HepG2 (cell line): Measurements from ENCODE around the gene LDLRAD4. TPM values are rescaled to one million over a fixed set of nuclear protein-coding genes. Genes with fewer than 3 reads are reported as not detected.

Experiments used
- ATAC-seq: fragments of 200-7000 bp; cut with Tn5 transposase; 3 replicates; pipeline ENCODE4 v1.9.1; 2020; ENCODE audit warnings: mild to moderate bottlenecking, moderate library complexity
- BruUV-seq: library from RNA; stranded (reverse); fragments of 400-500 nt; replicated peaks from 2 replicates; lab custom pipeline; 2021; lab: Mats Ljungman, UMichigan
- CTCF ChIA-PET: fragments of 300-600 bp; formaldehyde crosslinking; extraction: SDS; loops from one replicate; lab custom pipeline; 2021; ENCODE audit warnings: low total read pairs, inconsistent platforms, low intra/inter-chr PET ratio; lab: Yijun Ruan, JAX
- POLR2A ChIA-PET: fragments of 350-600 bp; sonication (Branson Sonifier 250); formaldehyde crosslinking; loops from one replicate; lab custom pipeline; 2020; ENCODE audit warnings: antibody characterized with exemption, inconsistent platforms; lab: Yijun Ruan, JAX
- DNase-seq: peaks from one replicate; pipeline ENCODE4 v3.0.0-alpha.2; 2015; ENCODE audit warnings: low spot score
- FAIRE-seq: peaks from 3 replicates; lab custom pipeline; 2011; peaks lifted over from hg19 to GRCh38; lab: Jason Lieb, UNC
- H2AFZ ChIP-seq: one replicate; pipeline ENCODE4 v1.6.1; 2011; ENCODE audit warnings: low read length, inconsistent platforms
- H3K27ac ChIP-seq: fragments of 300-600 bp; 3 replicates; pipeline ENCODE4 v1.8.0; 2011; ENCODE audit warnings: mixed run types, mild to moderate bottlenecking, mixed read lengths, low read length, inconsistent platforms; ENCODE audit not compliant: insufficient read depth; ENCODE audit errors: extremely low read length
- H3K27me3 ChIP-seq, 2 experiments: fragments of 200-600 bp in 1 of 2; 2 replicates in 1 of 2; 3 replicates in 1 of 2; pipeline versions ENCODE4 v1.6.0 to v1.8.0; 2011; ENCODE audit warnings: low read length in 2 of 2, mild to moderate bottlenecking in 2 of 2, moderate library complexity in 2 of 2, inconsistent platforms in 1 of 2; ENCODE audit not compliant: insufficient read depth in 2 of 2, control insufficient read depth in 1 of 2
- H3K36me3 ChIP-seq, 2 experiments: fragments of 200-600 bp in 1 of 2; replicated peaks in 1 of 2; 2 replicates in 1 of 2; 3 replicates in 1 of 2; pipeline versions ENCODE4 v1.5.1 to v1.8.0; 2011; ENCODE audit warnings: low read length in 2 of 2, inconsistent platforms in 1 of 2; ENCODE audit not compliant: insufficient read depth in 2 of 2, control insufficient read depth in 1 of 2
- H3K4me1 ChIP-seq: 2 replicates; pipeline ENCODE4 v1.5.1; 2012; ENCODE audit warnings: low read length, inconsistent platforms; ENCODE audit not compliant: insufficient read depth
- H3K4me2 ChIP-seq: 2 replicates; pipeline ENCODE4 v1.6.0; 2011; ENCODE audit warnings: low read depth, low read length, inconsistent platforms
- H3K4me3 ChIP-seq, 3 experiments: fragments of 200-600 bp in 1 of 3; sonication (generic), shearing (Covaris generic) in 1 of 3; replicated peaks in 1 of 3; 2 replicates each; pipeline ENCODE4 v1.5.1; 2011 to 2016; ENCODE audit warnings: low read length in 3 of 3, inconsistent platforms in 2 of 3, low read depth in 2 of 3, mild to moderate bottlenecking in 2 of 3, control low read depth in 1 of 3, mixed read lengths in 1 of 3; ENCODE audit not compliant: insufficient read depth in 1 of 3
- H3K79me2 ChIP-seq: one replicate; pipeline ENCODE4 v1.6.1; 2011; ENCODE audit warnings: low read length, inconsistent platforms; ENCODE audit not compliant: insufficient read depth
- H3K9ac ChIP-seq: 2 replicates; pipeline ENCODE4 v1.6.0; 2011; ENCODE audit warnings: mild to moderate bottlenecking, low read depth, low read length, inconsistent platforms; ENCODE audit not compliant: insufficient read depth
- H3K9me3 ChIP-seq: 2 replicates; pipeline ENCODE4 v1.5.1; 2012; ENCODE audit warnings: mild to moderate bottlenecking, low read length
- H4K20me1 ChIP-seq: 2 replicates; pipeline ENCODE4 v1.6.0; 2011; ENCODE audit warnings: inconsistent platforms, mild to moderate bottlenecking, low read length, moderate library complexity; ENCODE audit not compliant: insufficient read depth
- FOXA1 ChIP-seq, 2 experiments: fragments of 450-650 bp in 1 of 2; sonication (generic) in 1 of 2; formaldehyde crosslinking in 1 of 2; IDR thresholded peaks; 2 replicates each; pipeline versions ENCODE4 v1.4.0 to v1.6.1; 2016 to 2020; ENCODE audit warnings: missing genetic modification reagents in 1 of 2
- HNF4A ChIP-seq: sonication (generic); formaldehyde crosslinking; IDR thresholded peaks from 2 replicates; pipeline ENCODE4 v1.4.0; 2020; ENCODE audit warnings: missing genetic modification reagents
- NR2F1 ChIP-seq, 2 experiments: fragments of 450-650 bp in 1 of 2; formaldehyde crosslinking in 1 of 2; IDR thresholded peaks; 2 replicates each; pipeline versions ENCODE4 v1.5.0 to v1.6.1; 2016 to 2020; ENCODE audit warnings: mild to moderate bottlenecking in 1 of 2, missing compliant biosample characterization in 1 of 2, missing genetic modification reagents in 1 of 2, moderate library complexity in 1 of 2
- NR2F2 ChIP-seq: IDR thresholded peaks from 2 replicates; pipeline ENCODE4 v1.6.1; 2012; ENCODE audit warnings: low read depth, inconsistent platforms, borderline replicate concordance
- NR2F6 ChIP-seq, 2 experiments: IDR thresholded peaks; 2 replicates each; pipeline ENCODE4 v1.6.1; 2016; ENCODE audit warnings: antibody characterized with exemption in 1 of 2, mild to moderate bottlenecking in 1 of 2
- NR3C1 ChIP-seq: sonication (generic); formaldehyde crosslinking; IDR thresholded peaks from 2 replicates; pipeline ENCODE4 v1.4.0; 2020; ENCODE audit warnings: missing genetic modification reagents
- ZBTB33 ChIP-seq: sonication (generic); formaldehyde crosslinking; IDR thresholded peaks from 2 replicates; pipeline ENCODE4 v1.4.0; 2020; ENCODE audit warnings: missing genetic modification reagents
- ZNF136 ChIP-seq: sonication (generic); formaldehyde crosslinking; IDR thresholded peaks from 2 replicates; pipeline ENCODE4 v1.8.1; 2022; ENCODE audit warnings: low read depth, mild to moderate bottlenecking, moderate library complexity, missing genetic modification reagents
- ZNF761 ChIP-seq: sonication (generic); formaldehyde crosslinking; conservative IDR thresholded peaks from 2 replicates; pipeline ENCODE4 v1.4.0; 2020; ENCODE audit warnings: mild to moderate bottlenecking, missing genetic modification reagents
- WGBS: methylation state at CpG from one replicate; pipeline ENCODE4 v1.1.6; 2017; ENCODE audit warnings: low lambda C conversion rate; 5-methylcytosine and 5-hydroxymethylcytosine counted together
- in situ Hi-C: cut with HindIII; loops from 2 replicates; pipeline ENCODE4 v1.10.0; 2017; ENCODE audit warnings: low pct_unique_long_range_greater_than_20kb; ENCODE audit not compliant: extremely low pct_ligation_motif_present
- intact Hi-C: fragments of 100-400 bp; cut with micrococcal nuclease; formaldehyde crosslinking; loops from one replicate; pipeline ENCODE4 v1.10.0; 2022; ENCODE audit not compliant: unreplicated experiment
- polyA plus RNA-seq, 8 experiments: library from polyadenylated mRNA; depleted of rRNA in 3 of 8; stranded (reverse) in 7 of 8; unstranded in 1 of 8; fragments of >200 nt; fragmentation: Illumina TruSeq in 4 of 8; extraction: Trizol in 4 of 8; gene quantifications; 2 replicates each; pipeline versions ENCODE4 v1.2.1 to v1.2.3, GENCODE V29; 2011 to 2016; ENCODE audit warnings: low read depth in 4 of 8, missing spikeins in 1 of 8, mixed read lengths in 1 of 8; ENCODE audit not compliant: insufficient read depth in 1 of 8
- total RNA-seq, 5 experiments: library from RNA; depleted of rRNA; stranded (reverse); fragments of >200 nt; fragmentation: Illumina TruSeq; extraction: Trizol; gene quantifications; 2 replicates each; pipeline ENCODE4 v1.2.3, GENCODE V29; 2016; ENCODE audit warnings: low read depth in 1 of 5

Gene LDLRAD4
- total and polyA plus RNA-seq, 2 of the 13 experiments (the other 11 are each of a cell fraction or from before 2014, with no cell fraction given): 13.6 to 20.9 TPM

GRCh38 chr18:13270279-13270855 lies 51.8 kb downstream of the LDLRAD4 start:
- Histone ChIP-seq H3K36me3 (no peaks in the 10 kb centered on the region), H4K20me1 (0 out of 2 replicates have a peak, but pooled peaks cover 4% of the 10 kb centered on the region), H3K9me3 (no peaks in the 10 kb centered on the region), H3K9ac (no peak overlapping the region), H3K4me3 (no peak overlapping the region), H3K4me1 (peaks cover 41% of the 10 kb centered on the region), H3K4me2 (no peak overlapping the region), H3K27me3 (no peaks in the 10 kb centered on the region), H3K79me2 (peaks cover 3% of the 10 kb centered on the region), H3K27ac (no peak overlapping the region), H2AFZ (no peak overlapping the region)
- ChIA-PET CTCF (no interaction called here), POLR2A (no interaction called here)
- intact Hi-C loops: no loop called here
- TF ChIP-seq ZBTB33 (CRISPR knock-in tag) (peak; percentile 98), HNF4A (0 out of 2 replicates have a peak, but pooled peaks have one; percentile 5), FOXA1 (IDR thresholded peaks at IDR 0.05) (no peak), FOXA1 (CRISPR knock-in tag; IDR thresholded peaks at IDR 0.05) (0 out of 2 replicates have a peak, but pooled peaks have one; percentile 24), NR2F2 (0 out of 2 replicates have a peak, but pooled peaks have one; percentile 32), ZNF761 (CRISPR knock-in tag) (no peak), NR2F1 (CRISPR knock-in tag; IDR thresholded peaks at IDR 0.05) (peak; percentile 67 to 73; a peak in 3 of 4 replicates), ZNF136 (CRISPR knock-in tag) (no peak), NR3C1 (CRISPR knock-in tag) (no peak), NR2F6 (IDR thresholded peaks at IDR 0.05) (peak; percentile 65), NR2F6 (CRISPR knock-in tag; IDR thresholded peaks at IDR 0.05) (peak; percentile 37; the same call in 1 of the 2 replicates)
- WGBS: 67% methylated on average over 11 of the region's 11 CpGs
- DNase-seq: no peak
- 0 out of 3 replicates have a peak, but pooled peaks have one; percentile 16 for ATAC-seq
- FAIRE-seq: no peak
- in situ Hi-C loops: no loop called here
- no TSS peak for BruUV-seq
